Measurements from ENCODE around the gene LTBP1.

- TF ChIP-seq CTCF (IDR thresholded peaks at IDR 0.05) (no peak), POLR2A (IDR thresholded peaks at IDR 0.05) (no peak)
These were observed 424.0 kb downstream of the LTBP1 start for GRCh38 chr2:33370636-33371265.

All from ovary (tissue), 3 donors.